Choroid plexus epithelial cell (primary cell): Measurements from ENCODE around the gene EML6.

ENCODE experiments used
- DNase-seq: peaks from one replicate; pipeline ENCODE4 v3.0.0-alpha.2; 2010; ENCODE audit warnings: low read depth
- H3K4me3 ChIP-seq: 2 replicates; pipeline ENCODE4 v1.5.1; 2011; ENCODE audit warnings: low read depth, mild to moderate bottlenecking, control low read depth, low read length, moderate library complexity
- TF ChIP-seq, protein P1 (sequence below): conservative IDR thresholded peaks from 2 replicates; pipeline ENCODE4 v1.5.1; 2011; ENCODE audit warnings: low read depth, mild to moderate bottlenecking, control low read depth, inconsistent platforms, low read length, moderate library complexity

EML6 gene

DNA sequence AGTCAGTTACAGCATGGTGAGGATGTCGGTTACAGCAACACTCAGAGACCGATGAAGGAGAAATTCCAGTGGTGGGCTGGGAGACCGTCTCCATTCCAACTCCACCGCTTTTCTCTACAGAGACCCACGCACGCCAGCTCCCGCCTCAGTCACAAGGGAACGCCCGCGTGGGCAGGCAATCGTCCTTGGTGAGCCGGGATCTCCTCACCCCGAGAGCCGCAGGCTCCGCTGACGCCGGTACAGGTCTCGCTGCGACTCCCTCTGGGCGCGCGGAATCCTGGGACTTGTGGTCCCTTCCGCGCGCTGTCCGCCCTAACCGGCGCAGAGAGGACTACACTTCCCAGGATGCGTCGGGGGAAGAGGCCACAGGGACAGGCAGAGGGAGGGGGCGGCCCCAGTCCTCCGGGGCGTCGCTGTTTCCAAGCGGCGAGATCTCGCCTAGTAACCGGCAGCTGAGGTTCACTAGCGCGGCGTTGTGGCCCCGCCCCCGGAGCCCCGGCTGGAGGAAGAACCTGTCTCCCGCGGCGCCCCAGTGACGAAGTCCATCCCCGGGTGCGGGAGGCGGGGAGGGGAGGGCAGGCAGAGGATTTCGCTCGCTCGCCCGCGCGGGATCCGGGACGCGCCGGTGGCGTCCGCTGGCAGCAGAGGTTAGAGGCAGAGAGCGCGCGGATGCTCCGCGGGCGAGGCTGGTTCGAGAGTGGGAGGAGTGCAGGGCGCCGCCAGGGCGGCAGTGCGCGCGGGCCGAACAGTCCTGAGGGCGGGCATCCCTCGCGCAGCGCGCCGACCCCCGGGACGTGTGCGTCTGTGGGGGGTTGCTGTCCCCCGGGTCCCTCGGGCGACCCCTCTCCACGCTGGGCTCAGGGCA lies at the start of gene EML6:
TSS of gene EML6 (plus strand) at position 532 of the 865 bp plus-strand sequence. CDS start 1,400 bp downstream, outside the sequence.
- peak; percentile 99 for DNase-seq
- H3K4me3 ChIP-seq: peak within 1 kb of the TSS; percentile 80
- TF ChIP-seq, protein P1, sequence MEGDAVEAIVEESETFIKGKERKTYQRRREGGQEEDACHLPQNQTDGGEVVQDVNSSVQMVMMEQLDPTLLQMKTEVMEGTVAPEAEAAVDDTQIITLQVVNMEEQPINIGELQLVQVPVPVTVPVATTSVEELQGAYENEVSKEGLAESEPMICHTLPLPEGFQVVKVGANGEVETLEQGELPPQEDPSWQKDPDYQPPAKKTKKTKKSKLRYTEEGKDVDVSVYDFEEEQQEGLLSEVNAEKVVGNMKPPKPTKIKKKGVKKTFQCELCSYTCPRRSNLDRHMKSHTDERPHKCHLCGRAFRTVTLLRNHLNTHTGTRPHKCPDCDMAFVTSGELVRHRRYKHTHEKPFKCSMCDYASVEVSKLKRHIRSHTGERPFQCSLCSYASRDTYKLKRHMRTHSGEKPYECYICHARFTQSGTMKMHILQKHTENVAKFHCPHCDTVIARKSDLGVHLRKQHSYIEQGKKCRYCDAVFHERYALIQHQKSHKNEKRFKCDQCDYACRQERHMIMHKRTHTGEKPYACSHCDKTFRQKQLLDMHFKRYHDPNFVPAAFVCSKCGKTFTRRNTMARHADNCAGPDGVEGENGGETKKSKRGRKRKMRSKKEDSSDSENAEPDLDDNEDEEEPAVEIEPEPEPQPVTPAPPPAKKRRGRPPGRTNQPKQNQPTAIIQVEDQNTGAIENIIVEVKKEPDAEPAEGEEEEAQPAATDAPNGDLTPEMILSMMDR: peak; percentile 22

DNA sequence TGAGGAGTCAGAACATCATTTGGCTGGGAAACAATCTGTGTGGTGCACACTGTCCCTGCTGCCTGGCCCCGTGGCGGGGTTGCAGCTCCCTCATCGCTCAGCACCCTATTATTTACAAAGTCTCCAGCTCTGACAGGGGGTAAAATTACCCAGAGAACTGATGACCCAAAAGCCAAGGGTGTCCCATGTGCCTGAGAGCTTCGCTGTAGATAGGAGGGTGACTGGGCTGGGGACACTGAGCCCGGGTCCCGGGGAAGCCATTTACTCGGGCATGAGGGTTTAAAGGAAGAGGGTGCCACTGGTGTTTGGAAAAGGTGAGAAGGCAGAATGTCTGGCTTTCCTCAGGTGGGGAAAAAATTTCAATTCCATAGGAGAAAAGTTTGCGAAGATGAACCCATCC lies 48.2 kb upstream of the EML6 start:
- DNase-seq: no peak
- TF ChIP-seq, protein P1: no peak
- H3K4me3 ChIP-seq: no peak overlapping the region

DNA sequence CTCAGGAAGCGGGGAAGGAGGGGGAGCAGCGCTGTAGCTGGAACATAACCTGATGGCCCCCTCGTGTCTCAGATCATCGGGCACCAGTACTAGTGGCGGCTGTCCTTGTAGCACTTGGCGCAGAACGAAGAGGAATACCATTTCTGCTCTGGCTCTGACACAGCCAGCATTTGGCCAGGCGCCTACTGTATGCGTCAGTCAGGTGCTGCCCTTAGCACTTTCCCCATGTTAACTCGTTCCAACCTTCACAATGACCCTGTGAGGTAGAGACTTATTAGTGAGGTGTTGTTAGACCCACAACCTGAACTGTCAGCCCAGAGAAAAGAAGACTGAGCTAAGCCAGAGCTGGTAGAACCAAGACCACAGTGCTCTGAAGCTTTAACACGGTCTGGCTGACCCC lies 47.7 kb upstream of the EML6 start:
- DNase-seq: no peak
- TF ChIP-seq, protein P1: no peak
- H3K4me3 ChIP-seq: no peak overlapping the region

DNA sequence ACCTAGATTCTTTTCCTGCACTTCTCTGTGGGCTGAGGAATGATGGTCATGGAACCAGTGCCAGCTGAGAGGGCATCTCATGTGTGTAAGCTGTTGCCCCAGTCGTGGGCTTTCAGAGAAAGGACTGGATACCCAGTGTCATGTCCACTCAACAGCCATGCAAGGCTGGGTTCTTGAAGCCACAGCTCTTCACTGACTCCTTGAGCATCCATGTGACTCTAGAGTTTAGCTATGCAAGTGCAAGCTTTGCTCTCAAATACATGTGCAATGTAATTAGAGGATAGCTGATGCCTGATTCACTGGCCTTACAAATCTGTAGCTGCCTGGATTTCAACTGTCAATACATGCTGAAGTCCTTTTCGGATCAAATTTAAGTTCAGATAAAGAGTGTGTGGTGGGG lies 46.8 kb upstream of the EML6 start:
- DNase-seq: no peak
- TF ChIP-seq, protein P1: no peak
- H3K4me3 ChIP-seq: no peak overlapping the region

DNA sequence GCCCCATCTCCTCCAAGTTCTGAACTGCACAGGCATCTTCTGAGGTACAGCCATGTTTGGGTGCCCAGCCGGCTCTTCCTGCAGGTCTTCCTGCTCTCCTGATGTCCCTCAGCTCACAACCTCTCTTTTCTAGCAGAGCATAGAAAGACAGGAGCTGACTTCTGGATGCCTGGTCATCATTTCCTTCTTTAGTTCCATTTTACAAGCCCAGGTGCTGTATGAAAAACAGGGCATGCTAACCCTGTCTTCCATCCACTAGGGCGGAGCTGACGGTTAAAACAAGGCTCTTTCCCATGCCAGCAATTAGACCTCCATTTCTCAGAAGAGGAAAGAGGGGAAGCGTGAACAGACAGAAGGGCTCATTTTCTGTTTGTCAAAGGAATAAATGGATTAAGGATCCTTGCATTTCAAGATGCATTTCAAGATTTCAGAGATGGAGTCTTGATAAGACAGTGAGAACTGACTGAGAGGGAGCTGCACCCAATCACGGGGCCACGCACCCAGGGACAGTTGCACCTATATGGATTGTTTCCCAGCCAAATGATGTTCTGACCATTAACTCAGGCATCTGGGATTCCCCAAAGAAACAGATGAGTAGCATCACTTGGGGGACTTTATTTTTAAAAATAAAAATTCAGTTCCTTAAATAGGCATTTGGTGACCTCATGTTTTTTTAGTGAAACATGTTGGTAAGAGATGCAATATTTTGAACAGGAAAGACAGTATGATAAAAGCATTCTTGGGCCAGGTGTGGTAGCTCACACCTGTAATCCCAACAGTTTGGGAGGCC lies 45.8 kb upstream of the EML6 start:
- no peak for DNase-seq
- H3K4me3 ChIP-seq: no peak overlapping the region
- TF ChIP-seq, protein P1: no peak

DNA sequence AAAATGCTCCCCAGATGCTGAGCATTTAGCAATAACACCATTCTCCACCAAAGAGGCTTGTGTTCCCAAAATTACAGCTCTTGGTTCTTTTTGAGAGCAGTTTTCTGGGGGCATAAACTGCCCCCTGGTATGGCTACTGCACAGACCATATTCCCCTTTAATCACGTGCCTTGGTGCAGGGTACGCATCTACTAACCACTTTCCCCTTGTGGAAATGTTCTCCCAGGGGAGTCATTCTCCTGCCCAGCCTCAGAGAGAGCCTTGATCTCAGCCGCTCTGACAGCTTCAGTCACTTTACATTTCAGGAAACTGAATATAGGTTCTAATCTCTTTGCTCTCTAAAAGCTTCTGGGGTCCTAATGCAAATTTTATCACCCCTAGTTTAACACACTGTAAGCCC lies 44.7 kb upstream of the EML6 start:
- H3K4me3 ChIP-seq: no peak overlapping the region
- DNase-seq: no peak
- TF ChIP-seq, protein P1: no peak
